Adipocyte (in vitro differentiated cells): ENCODE results near the gene KRTAP10-6.
"Not testable (repeated sequence)": the region's sequence is repeated elsewhere in the genome, so short reads cannot be mapped to it uniquely, and the experiment has no call there.

Source experiments
- DNase-seq: peaks from one replicate; pipeline ENCODE4 v3.0.0-alpha.2; 2015; ENCODE audit warnings: low read depth
- H3K27me3 ChIP-seq: replicated peaks from 2 replicates; pipeline ENCODE4 v1.7.0; 2013; ENCODE audit warnings: mild to moderate bottlenecking, low read length, moderate library complexity; ENCODE audit not compliant: control insufficient read depth, insufficient read depth
- H3K36me3 ChIP-seq: 2 replicates; pipeline ENCODE4 v1.7.0; 2013; ENCODE audit warnings: low read length, mild to moderate bottlenecking, moderate library complexity; ENCODE audit not compliant: control insufficient read depth, insufficient read depth, severe bottlenecking
- H3K4me1 ChIP-seq: 2 replicates; pipeline ENCODE4 v1.7.0; 2013; ENCODE audit warnings: mild to moderate bottlenecking, low read length, moderate library complexity; ENCODE audit not compliant: control insufficient read depth, insufficient read depth
- H3K4me3 ChIP-seq: 2 replicates; pipeline ENCODE4 v1.7.0; 2013; ENCODE audit warnings: mild to moderate bottlenecking, low read length, moderate library complexity
- H3K9ac ChIP-seq: 2 replicates; pipeline ENCODE4 v1.7.0; 2013; ENCODE audit warnings: mild to moderate bottlenecking, low read length, moderate library complexity
- H3K9me3 ChIP-seq: 2 replicates; pipeline ENCODE4 v1.7.0; 2013; ENCODE audit warnings: mild to moderate bottlenecking, low read length, moderate library complexity; ENCODE audit not compliant: control insufficient read depth

The KRTAP10-6 gene

GRCh38 chr21:44616591-44616926 is 24.3 kb upstream of the KRTAP10-6 start:
- no peaks in the 10 kb centered on the region for H3K36me3 ChIP-seq
- no peaks in the 10 kb centered on the region for H3K4me1 ChIP-seq
- H3K4me3 ChIP-seq: no peak overlapping the region
- no peak for DNase-seq
- peaks cover 24% of the 10 kb centered on the region for H3K9me3 ChIP-seq
- H3K9ac ChIP-seq: no peak overlapping the region
- no peaks in the 10 kb centered on the region for H3K27me3 ChIP-seq

- no peaks in the 10 kb centered on the region for H3K27me3 ChIP-seq
- no peaks in the 10 kb centered on the region for H3K36me3 ChIP-seq
- H3K4me1 ChIP-seq: no peaks in the 10 kb centered on the region
- no peak overlapping the region for H3K4me3 ChIP-seq
- no peak overlapping the region for H3K9ac ChIP-seq
- no peak for DNase-seq
- H3K9me3 ChIP-seq: peaks cover 29% of the 10 kb centered on the region
Measured at GRCh38 chr21:44615911-44616590, 23.7 kb upstream of the KRTAP10-6 start.

GRCh38 chr21:44615466-44615865 is 23.2 kb upstream of the KRTAP10-6 start:
- no peaks in the 10 kb centered on the region for H3K4me1 ChIP-seq
- H3K27me3 ChIP-seq: no peaks in the 10 kb centered on the region
- no peak for DNase-seq
- H3K9ac ChIP-seq: no peak overlapping the region
- no peak overlapping the region for H3K4me3 ChIP-seq
- H3K36me3 ChIP-seq: no peaks in the 10 kb centered on the region
- H3K9me3 ChIP-seq: peaks cover 27% of the 10 kb centered on the region

GRCh38 chr21:44614961-44615391 is 22.7 kb upstream of the KRTAP10-6 start:
- Histone ChIP-seq H3K36me3 (no peaks in the 10 kb centered on the region), H3K4me3 (no peak overlapping the region), H3K4me1 (no peaks in the 10 kb centered on the region), H3K9me3 (peaks cover 22% of the 10 kb centered on the region), H3K27me3 (no peaks in the 10 kb centered on the region), H3K9ac (no peak overlapping the region)
- DNase-seq: no peak

GRCh38 chr21:44614161-44614631 is 21.9 kb upstream of the KRTAP10-6 start:
- H3K9ac ChIP-seq: no peak overlapping the region
- no peak for DNase-seq
- H3K4me1 ChIP-seq: no peaks in the 10 kb centered on the region
- no peaks in the 10 kb centered on the region for H3K27me3 ChIP-seq
- H3K9me3 ChIP-seq: peaks cover 19% of the 10 kb centered on the region
- no peaks in the 10 kb centered on the region for H3K36me3 ChIP-seq
- no peak overlapping the region for H3K4me3 ChIP-seq

- no peaks in the 10 kb centered on the region for H3K4me1 ChIP-seq
- H3K27me3 ChIP-seq: no peaks in the 10 kb centered on the region
- no peak overlapping the region for H3K9ac ChIP-seq
- H3K36me3 ChIP-seq: no peaks in the 10 kb centered on the region
- no peak overlapping the region for H3K4me3 ChIP-seq
- no peak for DNase-seq
- peaks cover 20% of the 10 kb centered on the region for H3K9me3 ChIP-seq
Measured at GRCh38 chr21:44613386-44614155, 21.3 kb upstream of the KRTAP10-6 start.

- peaks cover 20% of the 10 kb centered on the region for H3K9me3 ChIP-seq
Measured at GRCh38 chr21:44612669-44613229, 20.4 kb upstream of the KRTAP10-6 start.

GRCh38 chr21:44612029-44612486 is 19.8 kb upstream of the KRTAP10-6 start, which contains the start of gene KRTAP10-8:
Gene KRTAP10-8, plus strand, starts transcription at chr21:44612079. Its CDS starts 22 bp downstream, at chr21:44612101.
- Histone ChIP-seq H3K9me3 (peaks cover 20% of the 10 kb centered on the region), H3K4me3 (no peak within 1 kb of the TSS), H3K36me3 (no peaks in the 10 kb centered on the region), H3K27me3 (no peaks in the 10 kb centered on the region), H3K4me1 (no peaks in the 10 kb centered on the region), H3K9ac (no peak within 1 kb of the TSS)
- no peak for DNase-seq

More at GRCh38 chr21:44612669-44613229, 20.4 kb upstream of the KRTAP10-6 start:
- no peak overlapping the region for H3K4me3 ChIP-seq
- no peak overlapping the region for H3K9ac ChIP-seq
- no peak for DNase-seq
- no peaks in the 10 kb centered on the region for H3K36me3 ChIP-seq
- no peaks in the 10 kb centered on the region for H3K4me1 ChIP-seq
- H3K27me3 ChIP-seq: no peaks in the 10 kb centered on the region

- no peak overlapping the region for H3K4me3 ChIP-seq
Measured at GRCh38 chr21:44611551-44611950, 19.2 kb upstream of the KRTAP10-6 start.

GRCh38 chr21:44610157-44610843 is 18.0 kb upstream of the KRTAP10-6 start:
- not testable (repeated sequence) for H3K9ac ChIP-seq, H3K4me3 ChIP-seq, H3K36me3 ChIP-seq, H3K4me1 ChIP-seq, DNase-seq, H3K27me3 ChIP-seq
- H3K9me3 ChIP-seq: peaks cover 24% of the 10 kb centered on the region

More at GRCh38 chr21:44611551-44611950, 19.2 kb upstream of the KRTAP10-6 start:
- no peak for DNase-seq
- no peaks in the 10 kb centered on the region for H3K36me3 ChIP-seq
- peaks cover 21% of the 10 kb centered on the region for H3K9me3 ChIP-seq
- no peaks in the 10 kb centered on the region for H3K27me3 ChIP-seq
- no peak overlapping the region for H3K9ac ChIP-seq
- no peaks in the 10 kb centered on the region for H3K4me1 ChIP-seq

GRCh38 chr21:44609193-44609592 is 16.9 kb upstream of the KRTAP10-6 start:
- peaks cover 27% of the 10 kb centered on the region for H3K9me3 ChIP-seq

More at GRCh38 chr21:44609193-44609592, 16.9 kb upstream of the KRTAP10-6 start:
- H3K27me3 ChIP-seq: no peaks in the 10 kb centered on the region
- no peaks in the 10 kb centered on the region for H3K36me3 ChIP-seq
- H3K4me3 ChIP-seq: no peak overlapping the region
- no peak overlapping the region for H3K9ac ChIP-seq
- no peaks in the 10 kb centered on the region for H3K4me1 ChIP-seq
- no peak for DNase-seq
